MCF 10A (cell line): ENCODE data around the gene NPDC1. TPM values are rescaled to one million over a fixed set of nuclear protein-coding genes. Genes with fewer than 3 reads are reported as not detected.

Experiments
- BruUV-seq: library from RNA; stranded (reverse); fragments of 400-500 nt; replicated peaks from 2 replicates; lab custom pipeline; 2021; lab: Mats Ljungman, UMichigan
- CTCF ChIA-PET: fragments of 300-600 bp; sonication (Branson Sonifier 250); formaldehyde crosslinking; extraction: SDS; loops from one replicate; lab custom pipeline; 2021; ENCODE audit warnings: antibody characterized with exemption, inconsistent platforms; lab: Yijun Ruan, JAX
- POLR2A ChIA-PET: fragments of 300-600, 350-650 bp; sonication (Branson Sonifier 250); formaldehyde crosslinking; extraction: SDS; loops from one replicate; lab custom pipeline; 2020; ENCODE audit warnings: antibody characterized with exemption, inconsistent platforms; lab: Yijun Ruan, JAX
- DNase-seq: peaks from one replicate; pipeline ENCODE4 v3.0.0-alpha.2; 2018; ENCODE audit not compliant: unreplicated experiment
- H3K27ac Mint-ChIP-seq: one replicate; pipeline ENCODE4 v1.8.0; 2022; ENCODE audit warnings: mild to moderate bottlenecking, low read depth, mixed read lengths; ENCODE audit not compliant: unreplicated experiment
- H3K27me3 Mint-ChIP-seq: one replicate; pipeline ENCODE4 v1.8.0; 2022; ENCODE audit warnings: mixed read lengths; ENCODE audit not compliant: insufficient read depth, unreplicated experiment
- H3K36me3 Mint-ChIP-seq: one replicate; pipeline ENCODE4 v1.8.0; 2022; ENCODE audit warnings: mild to moderate bottlenecking, moderate library complexity, mixed read lengths; ENCODE audit not compliant: insufficient read depth, unreplicated experiment
- H3K4me1 Mint-ChIP-seq: one replicate; pipeline ENCODE4 v1.8.0; 2022; ENCODE audit warnings: mixed read lengths; ENCODE audit not compliant: insufficient read depth, unreplicated experiment
- H3K4me3 Mint-ChIP-seq: one replicate; pipeline ENCODE4 v1.8.0; 2022; ENCODE audit warnings: mild to moderate bottlenecking, moderate library complexity, mixed read lengths; ENCODE audit not compliant: unreplicated experiment
- H3K9me3 Mint-ChIP-seq: one replicate; pipeline ENCODE4 v1.8.0; 2022; ENCODE audit warnings: mixed read lengths; ENCODE audit not compliant: unreplicated experiment
- intact Hi-C: fragments of 100-400 bp; cut with micrococcal nuclease; formaldehyde crosslinking; loops from 2 replicates; pipeline ENCODE4 v1.14.1; 2022
- total RNA-seq: library from RNA; stranded (reverse); gene quantifications from 2 replicates; pipeline ENCODE4 v1.2.3, GENCODE V29; 2022
- TF ChIP-seq, protein P1 (sequence below): fragments of 200-600 bp; IDR thresholded peaks from one replicate; pipeline ENCODE4 v1.8.0; 2022; ENCODE audit warnings: antibody characterized with exemption, mild to moderate bottlenecking; ENCODE audit not compliant: unreplicated experiment

NPDC1 gene
- total RNA-seq, 1 experiment from 2014 or later = 161 TPM

GRCh38 chr9:137057545-137057944 lies 11.6 kb upstream of the NPDC1 start:
- no peaks in the 10 kb centered on the region for H3K9me3 Mint-ChIP-seq
- no peak for DNase-seq
- BruUV-seq = no TSS peak
- H3K36me3 Mint-ChIP-seq = no peaks in the 10 kb centered on the region
- intact Hi-C loops = no loop called here
- TF ChIP-seq, protein P1, sequence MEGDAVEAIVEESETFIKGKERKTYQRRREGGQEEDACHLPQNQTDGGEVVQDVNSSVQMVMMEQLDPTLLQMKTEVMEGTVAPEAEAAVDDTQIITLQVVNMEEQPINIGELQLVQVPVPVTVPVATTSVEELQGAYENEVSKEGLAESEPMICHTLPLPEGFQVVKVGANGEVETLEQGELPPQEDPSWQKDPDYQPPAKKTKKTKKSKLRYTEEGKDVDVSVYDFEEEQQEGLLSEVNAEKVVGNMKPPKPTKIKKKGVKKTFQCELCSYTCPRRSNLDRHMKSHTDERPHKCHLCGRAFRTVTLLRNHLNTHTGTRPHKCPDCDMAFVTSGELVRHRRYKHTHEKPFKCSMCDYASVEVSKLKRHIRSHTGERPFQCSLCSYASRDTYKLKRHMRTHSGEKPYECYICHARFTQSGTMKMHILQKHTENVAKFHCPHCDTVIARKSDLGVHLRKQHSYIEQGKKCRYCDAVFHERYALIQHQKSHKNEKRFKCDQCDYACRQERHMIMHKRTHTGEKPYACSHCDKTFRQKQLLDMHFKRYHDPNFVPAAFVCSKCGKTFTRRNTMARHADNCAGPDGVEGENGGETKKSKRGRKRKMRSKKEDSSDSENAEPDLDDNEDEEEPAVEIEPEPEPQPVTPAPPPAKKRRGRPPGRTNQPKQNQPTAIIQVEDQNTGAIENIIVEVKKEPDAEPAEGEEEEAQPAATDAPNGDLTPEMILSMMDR = no peak
- no peak overlapping the region for H3K27ac Mint-ChIP-seq
- no peaks in the 10 kb centered on the region for H3K27me3 Mint-ChIP-seq
- H3K4me1 Mint-ChIP-seq = peaks cover 13% of the 10 kb centered on the region
- H3K4me3 Mint-ChIP-seq = no peak overlapping the region
- POLR2A ChIA-PET = no interaction called here
- CTCF ChIA-PET = interaction anchor here (0.6 to 3.4 kb wide), 4 partner anchors 9 to 332 kb away, joined by 3 to 18 read pairs (median 4); no protein-coding TSS in a partner anchor

DNA sequence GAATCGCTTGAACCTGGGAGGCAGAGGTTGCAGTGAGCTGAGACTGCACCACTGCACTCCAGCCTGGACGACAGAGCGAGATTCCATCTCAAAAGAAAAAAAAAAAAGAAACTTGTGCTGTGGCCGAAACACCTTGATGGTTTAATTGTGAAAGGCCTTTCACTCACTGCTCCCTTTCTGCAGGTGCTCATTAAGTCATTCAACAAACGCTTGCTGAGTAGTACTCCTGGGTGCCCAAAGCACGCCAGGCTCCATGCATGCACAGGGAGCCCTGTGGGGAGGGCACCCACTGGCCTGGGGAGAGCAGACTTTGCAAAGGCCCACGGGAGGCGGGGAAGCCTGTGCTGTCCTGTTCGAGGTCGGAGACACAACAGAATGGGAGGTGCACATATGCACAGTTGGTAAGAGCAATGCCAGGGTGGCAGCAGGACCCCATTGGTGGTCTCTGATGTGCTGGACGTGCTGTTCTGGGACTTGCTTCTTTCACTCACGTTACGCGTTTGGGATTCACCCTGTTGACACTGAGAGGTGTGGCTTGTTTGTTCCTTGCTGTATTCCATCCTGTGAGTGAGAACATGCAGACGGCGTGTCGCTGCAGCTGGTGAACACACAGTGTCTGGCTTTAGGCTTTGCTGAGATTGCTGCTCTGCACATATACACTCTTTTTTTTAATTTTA lies 10.9 kb upstream of the NPDC1 start:
- no peaks in the 10 kb centered on the region for H3K36me3 Mint-ChIP-seq
- H3K4me3 Mint-ChIP-seq = no peak overlapping the region
- peaks cover 7% of the 10 kb centered on the region for H3K4me1 Mint-ChIP-seq
- ChIA-PET CTCF (interaction anchor here (1.3 to 3.4 kb wide), 5 partner anchors 8 to 28 kb away, joined by 7 to 27 read pairs (median 18); partner anchors contain the start of gene NPDC1), POLR2A (interaction anchor here (2.2 to 2.5 kb wide), 2 partner anchors 10 to 29 kb away, joined by 11 to 14 read pairs; partner anchors contain the start of gene MAN1B1)
- no peak for DNase-seq
- H3K27me3 Mint-ChIP-seq = no peaks in the 10 kb centered on the region
- H3K9me3 Mint-ChIP-seq = no peaks in the 10 kb centered on the region
- intact Hi-C loops = no loop called here
- TF ChIP-seq, protein P1 = no peak
- no peak overlapping the region for H3K27ac Mint-ChIP-seq
- BruUV-seq = no TSS peak

GRCh38 chr9:137055385-137056364 lies 9.7 kb upstream of the NPDC1 start:
- no peak overlapping the region for H3K27ac Mint-ChIP-seq
- TF ChIP-seq, protein P1 = no peak
- intact Hi-C loops = no loop called here
- no peaks in the 10 kb centered on the region for H3K36me3 Mint-ChIP-seq
- DNase-seq = peak; percentile 94
- ChIA-PET CTCF (interaction anchor here (0.7 to 2.1 kb wide), 6 partner anchors 9 to 26 kb away, joined by 4 to 27 read pairs (median 8); partner anchors contain the start of gene NPDC1), POLR2A (interaction anchor here (0.5 to 2.5 kb wide), 7 partner anchors 9 to 1197 kb away, joined by 3 to 14 read pairs (median 4); partner anchors contain the start of genes MAN1B1, MRPL41 and TUBB4B)
- no peaks in the 10 kb centered on the region for H3K9me3 Mint-ChIP-seq
- H3K4me3 Mint-ChIP-seq = peak overlapping the region; percentile 49
- BruUV-seq = no TSS peak
- peaks cover 7% of the 10 kb centered on the region for H3K4me1 Mint-ChIP-seq
- no peaks in the 10 kb centered on the region for H3K27me3 Mint-ChIP-seq
